Mammary epithelial cell (primary cell): ENCODE measurements around the gene SIRT6.

Experiments
- CTCF ChIP-seq, 2 donors: IDR thresholded peaks in 1 of 2; conservative IDR thresholded peaks in 1 of 2; 2 replicates each; pipeline ENCODE4 v1.5.1; 2011 to 2012; ENCODE audit warnings: inconsistent platforms in 2 of 2, low read length in 2 of 2, mild to moderate bottlenecking in 2 of 2, control low read depth in 1 of 2, low read depth in 1 of 2; ENCODE audit not compliant: insufficient read depth in 1 of 2; ENCODE audit errors: extremely low read depth in 1 of 2
- EZH2 ChIP-seq: IDR thresholded peaks from 2 replicates; pipeline ENCODE4 v1.6.1; 2012; ENCODE audit warnings: low read length, inconsistent platforms, borderline replicate concordance

GRCh38 chr19:4138445-4138844 is 43.9 kb downstream of the SIRT6 start:
- no peak for TF ChIP-seq CTCF (conservative IDR thresholded peaks at IDR 0.05 in 1 of 2, IDR thresholded peaks at IDR 0.05 in 1 of 2; ENCODE audit: extremely low read depth in 1 of 2, insufficient read depth in 1 of 2, low read depth in 1 of 2, low read length in 2 of 2)
- TF ChIP-seq EZH2: no peak
